C4-2B (cell line): Measurements from ENCODE around the gene TNFRSF1B.

Experiments
- CTCF ChIP-seq: fragments of 450-650 bp; conservative IDR thresholded peaks from 2 replicates; pipeline ENCODE4 v1.5.1; 2017; ENCODE audit warnings: mild to moderate bottlenecking
- ZFX ChIP-seq: fragments of 450-650 bp; IDR thresholded peaks from 2 replicates; pipeline ENCODE4 v1.6.1; 2017

GRCh38 chr1:12229386-12229834, 62.6 kb downstream of the TNFRSF1B start:
- no peak for TF ChIP-seq CTCF
- TF ChIP-seq ZFX = no peak
